Vagina (tissue), 2 donors: ENCODE results near the gene EIPR1.

Source experiments
- CTCF ChIP-seq, 3 experiments: fragments of 450-650 bp in 2 of 3; fragments of 200-600 bp in 1 of 3; sonication (generic) in 1 of 3; IDR thresholded peaks; one replicate each; pipeline ENCODE4 v1.5.1; 2017 to 2019; ENCODE audit warnings: antibody characterized with exemption in 3 of 3, mild to moderate bottlenecking in 2 of 3, moderate library complexity in 2 of 3
- POLR2AphosphoS5 ChIP-seq, 2 donors: sonication (generic); formaldehyde crosslinking; IDR thresholded peaks; one replicate each; pipeline ENCODE4 v1.9.0; 2017; ENCODE audit warnings: antibody characterized with exemption in 2 of 2, mild to moderate bottlenecking in 2 of 2, low read depth in 1 of 2; ENCODE audit not compliant: insufficient read depth in 1 of 2

DNA sequence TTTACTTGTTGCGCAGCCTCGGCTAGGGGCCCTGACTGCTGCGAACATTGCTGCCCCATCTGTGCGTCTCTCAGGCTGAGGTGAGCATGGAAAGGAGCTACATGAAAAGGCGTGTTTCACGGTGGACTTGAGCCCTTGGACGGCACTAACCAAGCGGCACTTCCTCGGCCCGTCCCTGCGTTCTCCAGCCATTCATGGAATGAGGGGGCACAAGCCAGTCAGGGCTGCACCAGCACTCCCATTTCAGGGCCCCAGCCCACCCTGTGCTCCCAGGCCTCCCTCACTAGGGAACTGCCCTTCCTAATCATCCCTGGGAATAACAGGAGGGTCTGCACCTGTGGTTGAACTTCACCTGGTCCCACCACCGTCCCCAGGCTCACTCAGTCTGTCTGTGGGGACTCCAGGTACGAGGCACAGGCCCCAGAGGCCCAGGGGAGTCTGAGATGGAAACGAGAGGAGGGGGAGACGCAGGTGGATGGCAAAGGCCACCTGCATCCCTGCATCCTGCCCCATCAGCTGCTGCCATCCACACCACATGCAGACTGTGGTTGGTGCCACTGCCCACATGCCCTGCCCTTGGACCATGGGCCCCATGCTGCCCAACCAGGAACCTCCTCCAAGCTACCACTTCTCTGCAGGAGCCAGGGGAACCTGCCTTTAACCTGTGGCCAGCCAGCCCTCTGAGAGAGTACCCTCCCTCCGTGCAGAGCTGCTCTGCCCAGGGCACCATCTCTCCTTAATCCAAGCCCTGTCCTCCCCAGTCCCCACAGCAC is 99.7 kb downstream of the EIPR1 start:
- TF ChIP-seq CTCF (IDR thresholded peaks at IDR 0.05) = no peak
- no peak for TF ChIP-seq POLR2AphosphoS5 (IDR thresholded peaks at IDR 0.05; ENCODE audit: insufficient read depth in 1 of 2, low read depth in 1 of 2)
